ENCODE results near the gene RNF39.

The RNF39 gene

DNA sequence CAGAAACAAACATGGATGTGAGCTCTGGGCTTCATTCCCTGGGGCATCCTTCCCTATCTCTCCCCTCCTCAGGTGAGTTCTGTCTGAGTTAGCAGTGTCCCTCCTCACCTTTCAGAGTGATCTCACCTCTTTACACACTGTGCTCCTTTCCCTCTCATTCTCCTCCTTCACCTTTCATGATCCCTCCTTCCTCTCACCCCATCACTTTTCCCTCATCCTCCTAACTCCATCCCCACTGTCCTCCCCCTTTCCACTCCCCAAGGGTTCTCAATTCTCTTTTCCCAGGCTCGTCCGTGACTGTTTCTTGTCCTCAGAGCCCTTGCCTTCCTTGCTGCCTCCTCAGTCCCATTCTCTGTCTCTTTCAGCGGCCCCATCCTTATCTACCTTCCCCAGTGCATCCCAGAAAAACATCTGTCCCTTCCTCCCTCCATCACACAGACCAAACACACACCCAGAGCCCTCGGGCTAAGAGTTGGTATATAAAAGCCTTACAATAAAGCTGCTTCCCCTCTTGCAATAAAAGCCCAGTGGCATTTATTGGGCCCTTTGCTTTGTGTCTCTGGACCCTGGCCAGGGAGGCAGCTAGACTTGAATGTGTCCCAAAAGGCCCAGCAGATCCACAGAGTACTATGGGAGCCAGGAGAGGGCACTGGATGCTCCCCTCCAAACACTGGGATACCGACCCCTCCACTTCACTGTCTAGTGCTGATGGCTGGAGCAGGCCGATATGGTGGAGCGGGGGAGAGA is 1.9 kb downstream of the RNF39 start:
- Histone ChIP-seq H3K9me3 (ENCODE audit: insufficient read depth, low read depth, low read length) (no peaks in the 10 kb centered on the region), H4K20me1 (ENCODE audit: insufficient read depth, low read length, poor library complexity, severe bottlenecking) (no peaks in the 10 kb centered on the region), H2AFZ (ENCODE audit: low read length) (no peak overlapping the region), H3K9me2 (replicated peaks; ENCODE audit: low read depth, low read length) (no peaks in the 10 kb centered on the region), H3K4me1 (ENCODE audit: insufficient read depth, low read length, poor library complexity, severe bottlenecking) (peaks cover 31% of the 10 kb centered on the region), H3K79me2 (ENCODE audit: insufficient read depth, low read length) (peaks cover 2% of the 10 kb centered on the region; the same call in 1 of the 2 replicates), H3K36me3 (ENCODE audit: insufficient read depth, low read length) (no peaks in the 10 kb centered on the region), H3K27me3 (ENCODE audit: insufficient read depth, low read length, poor library complexity, severe bottlenecking) (no peaks in the 10 kb centered on the region), H3K9ac (ENCODE audit: low read depth, low read length, poor library complexity, severe bottlenecking) (no peak overlapping the region), H3K4me2 (ENCODE audit: low read depth, low read length, poor library complexity, severe bottlenecking) (no peak overlapping the region), H3F3A (ENCODE audit: low read depth) (peaks cover 3% of the 10 kb centered on the region; the same call in 1 of the 2 replicates), H3K4me3 (ENCODE audit: low read length, poor library complexity, severe bottlenecking) (no peak overlapping the region)
- TF ChIP-seq, protein P1, sequence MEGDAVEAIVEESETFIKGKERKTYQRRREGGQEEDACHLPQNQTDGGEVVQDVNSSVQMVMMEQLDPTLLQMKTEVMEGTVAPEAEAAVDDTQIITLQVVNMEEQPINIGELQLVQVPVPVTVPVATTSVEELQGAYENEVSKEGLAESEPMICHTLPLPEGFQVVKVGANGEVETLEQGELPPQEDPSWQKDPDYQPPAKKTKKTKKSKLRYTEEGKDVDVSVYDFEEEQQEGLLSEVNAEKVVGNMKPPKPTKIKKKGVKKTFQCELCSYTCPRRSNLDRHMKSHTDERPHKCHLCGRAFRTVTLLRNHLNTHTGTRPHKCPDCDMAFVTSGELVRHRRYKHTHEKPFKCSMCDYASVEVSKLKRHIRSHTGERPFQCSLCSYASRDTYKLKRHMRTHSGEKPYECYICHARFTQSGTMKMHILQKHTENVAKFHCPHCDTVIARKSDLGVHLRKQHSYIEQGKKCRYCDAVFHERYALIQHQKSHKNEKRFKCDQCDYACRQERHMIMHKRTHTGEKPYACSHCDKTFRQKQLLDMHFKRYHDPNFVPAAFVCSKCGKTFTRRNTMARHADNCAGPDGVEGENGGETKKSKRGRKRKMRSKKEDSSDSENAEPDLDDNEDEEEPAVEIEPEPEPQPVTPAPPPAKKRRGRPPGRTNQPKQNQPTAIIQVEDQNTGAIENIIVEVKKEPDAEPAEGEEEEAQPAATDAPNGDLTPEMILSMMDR (conservative IDR thresholded peaks at IDR 0.05; ENCODE audit: low read length), result no peak
- no peak for TF ChIP-seq EZH2phosphoT487 (IDR thresholded peaks at IDR 0.05; ENCODE audit: borderline replicate concordance)

- H3K9ac ChIP-seq (ENCODE audit: low read depth, low read length, poor library complexity, severe bottlenecking), result no peak overlapping the region
- H3K36me3 ChIP-seq (ENCODE audit: insufficient read depth, low read length), result no peaks in the 10 kb centered on the region
- H3K4me3 ChIP-seq (ENCODE audit: low read length, poor library complexity, severe bottlenecking), result no peak overlapping the region
- peaks cover 8% of the 10 kb centered on the region for H4K20me1 ChIP-seq (ENCODE audit: insufficient read depth, low read length, poor library complexity, severe bottlenecking)
- peaks cover 17% of the 10 kb centered on the region for H3K79me2 ChIP-seq (ENCODE audit: insufficient read depth, low read length)
- no peaks in the 10 kb centered on the region for H3K9me3 ChIP-seq (ENCODE audit: insufficient read depth, low read depth, low read length)
- no peaks in the 10 kb centered on the region for H3F3A ChIP-seq (ENCODE audit: low read depth)
- no peak overlapping the region for H3K4me2 ChIP-seq (ENCODE audit: low read depth, low read length, poor library complexity, severe bottlenecking)
- H3K27me3 ChIP-seq (ENCODE audit: insufficient read depth, low read length, poor library complexity, severe bottlenecking), result no peaks in the 10 kb centered on the region
- no peaks in the 10 kb centered on the region for H3K9me2 ChIP-seq (replicated peaks; ENCODE audit: low read depth, low read length)
- H3K4me1 ChIP-seq (ENCODE audit: insufficient read depth, low read length, poor library complexity, severe bottlenecking), result peaks cover 27% of the 10 kb centered on the region
- H2AFZ ChIP-seq (ENCODE audit: low read length), result no peak overlapping the region
- TF ChIP-seq EZH2phosphoT487 (IDR thresholded peaks at IDR 0.05; ENCODE audit: borderline replicate concordance), result no peak
- TF ChIP-seq, protein P1 (conservative IDR thresholded peaks at IDR 0.05; ENCODE audit: low read length), result no peak
Measured at GRCh38 chr6:30071858-30072257, 3.7 kb downstream of the RNF39 start.

DNA sequence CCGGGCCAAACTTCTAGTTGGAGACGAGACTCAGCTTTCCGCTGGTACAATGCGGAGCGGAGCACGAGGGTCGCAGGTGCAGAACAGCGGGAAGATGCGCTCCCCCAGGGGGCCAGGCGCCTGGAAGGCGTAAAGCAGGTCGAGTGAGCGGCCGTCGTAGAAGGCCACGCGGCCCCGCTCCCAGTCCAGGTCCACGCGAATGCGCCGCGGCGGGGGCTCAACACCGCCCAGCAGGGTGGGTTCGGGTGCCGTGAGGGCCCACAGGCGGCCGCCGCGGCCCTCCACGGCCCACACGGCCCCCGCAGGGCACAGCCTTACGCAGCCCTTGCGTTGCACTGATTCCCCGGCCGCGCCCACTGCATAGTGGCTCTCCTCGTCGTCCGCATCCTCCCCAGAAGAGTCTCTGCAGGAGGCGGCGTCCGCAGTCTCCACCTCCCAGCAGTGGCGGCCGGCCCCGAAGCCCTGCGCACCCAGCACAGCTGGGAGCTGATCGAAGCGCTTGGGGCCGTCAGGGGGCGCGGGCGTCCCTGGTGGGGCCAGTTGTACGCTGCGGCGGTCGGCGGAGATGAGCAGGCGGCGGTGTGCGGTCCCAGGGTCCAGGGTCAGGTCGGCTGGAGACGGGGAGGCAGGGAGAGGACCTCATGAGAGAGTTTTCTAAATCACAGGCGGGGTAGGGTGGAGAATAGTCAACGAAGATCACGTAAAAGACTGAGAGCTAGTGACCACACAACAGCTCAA is 4.3 kb downstream of the RNF39 start:
- Histone ChIP-seq H4K20me1 (ENCODE audit: insufficient read depth, low read length, poor library complexity, severe bottlenecking) (peaks cover 8% of the 10 kb centered on the region), H3K79me2 (ENCODE audit: insufficient read depth, low read length) (peaks cover 17% of the 10 kb centered on the region), H3K9ac (ENCODE audit: low read depth, low read length, poor library complexity, severe bottlenecking) (no peak overlapping the region), H3K36me3 (ENCODE audit: insufficient read depth, low read length) (no peaks in the 10 kb centered on the region), H3F3A (ENCODE audit: low read depth) (no peaks in the 10 kb centered on the region), H3K4me3 (ENCODE audit: low read length, poor library complexity, severe bottlenecking) (no peak overlapping the region), H3K4me1 (ENCODE audit: insufficient read depth, low read length, poor library complexity, severe bottlenecking) (peaks cover 24% of the 10 kb centered on the region), H3K27me3 (ENCODE audit: insufficient read depth, low read length, poor library complexity, severe bottlenecking) (no peaks in the 10 kb centered on the region), H3K4me2 (ENCODE audit: low read depth, low read length, poor library complexity, severe bottlenecking) (no peak overlapping the region), H3K9me2 (replicated peaks; ENCODE audit: low read depth, low read length) (no peaks in the 10 kb centered on the region), H3K9me3 (ENCODE audit: insufficient read depth, low read depth, low read length) (no peaks in the 10 kb centered on the region), H2AFZ (ENCODE audit: low read length) (no peak overlapping the region)
- no peak for TF ChIP-seq EZH2phosphoT487 (IDR thresholded peaks at IDR 0.05; ENCODE audit: borderline replicate concordance)
- TF ChIP-seq, protein P1 (conservative IDR thresholded peaks at IDR 0.05; ENCODE audit: low read length), result no peak

Data from Loucy (cell line).